OCI-LY1 (cell line): ENCODE data around the gene FAM53B.

Source experiments
- CTCF ChIP-seq: fragments of 200-600 bp; sonication (generic), shearing (Covaris generic); IDR thresholded peaks from 2 replicates; pipeline ENCODE4 v1.5.1; 2017; ENCODE audit warnings: mild to moderate bottlenecking, antibody characterized with exemption, low read length, moderate library complexity, mixed read lengths
- EZH2 ChIP-seq: fragments of 200-600 bp; sonication (generic), shearing (Covaris generic); IDR thresholded peaks from 2 replicates; pipeline ENCODE4 v1.8.0; 2017; ENCODE audit warnings: borderline replicate concordance, mixed run types, mild to moderate bottlenecking, antibody characterized with exemption, low read length, moderate library complexity, mixed read lengths

- no peak for TF ChIP-seq CTCF
- TF ChIP-seq EZH2 = no peak
Measured at GRCh38 chr10:124625831-124626238, 118.3 kb downstream of the FAM53B start.
